ENCODE measurements around the gene GRM7.

Gene GRM7

GRCh38 chr3:7382293-7383010 lies 521.5 kb downstream of the GRM7 start:
- no peak for TF ChIP-seq CTCF (IDR thresholded peaks at IDR 0.05; ENCODE audit: low read depth, low read length, missing control alignments)
- peak; percentile 94 for DNase-seq (ENCODE audit: low read depth)
- in situ Hi-C loops (cut with HindIII; ENCODE audit: low sequenced_read_pairs), result no loop called here
- no peak overlapping the region for H3K4me3 ChIP-seq (ENCODE audit: low read depth, low read length)

DNA sequence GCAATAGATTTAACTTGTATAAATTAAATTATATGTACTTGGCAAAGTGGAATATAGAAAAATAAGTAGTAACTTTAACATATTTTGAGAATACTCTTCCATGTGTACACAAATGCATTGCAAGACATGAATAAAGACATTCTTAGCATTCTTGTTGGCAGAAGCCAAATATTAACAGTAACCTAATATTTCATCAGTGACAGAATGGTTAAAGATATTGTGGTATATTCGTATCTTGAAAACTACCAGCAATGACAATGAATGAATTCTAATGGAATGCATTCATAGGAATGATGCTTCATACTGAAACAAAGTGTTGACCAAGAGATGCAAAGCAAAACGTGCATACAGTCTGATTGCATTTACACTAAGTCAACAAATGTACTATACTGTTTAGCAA lies 524.7 kb downstream of the GRM7 start:
- TF ChIP-seq CTCF (IDR thresholded peaks at IDR 0.05; ENCODE audit: low read depth, low read length, missing control alignments), result no peak
- DNase-seq (ENCODE audit: low read depth), result no peak
- in situ Hi-C loops (cut with HindIII; ENCODE audit: low sequenced_read_pairs), result no loop called here
- H3K4me3 ChIP-seq (ENCODE audit: low read depth, low read length), result no peak overlapping the region

DNA sequence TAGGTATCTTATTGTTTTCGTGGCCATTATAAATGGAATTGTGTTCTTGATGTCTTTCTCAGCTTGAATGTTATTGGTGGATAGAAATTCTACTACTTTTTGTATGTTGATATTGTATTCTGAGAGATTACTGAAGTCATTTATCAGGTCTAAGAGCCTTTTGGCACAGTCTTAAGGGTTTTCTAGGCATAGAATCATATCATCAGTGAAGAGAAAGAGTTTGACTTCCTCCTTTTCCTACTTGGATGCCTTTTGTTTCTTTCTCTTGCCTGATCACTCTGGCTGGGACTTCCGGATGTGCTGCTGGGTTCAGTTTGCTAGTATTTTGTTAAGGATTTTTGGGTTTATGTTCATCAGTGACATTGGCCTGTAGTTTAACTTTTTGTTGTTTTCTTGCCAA lies 527.1 kb downstream of the GRM7 start:
- no peak for DNase-seq (ENCODE audit: low read depth)
- no peak for TF ChIP-seq CTCF (IDR thresholded peaks at IDR 0.05; ENCODE audit: low read depth, low read length, missing control alignments)
- in situ Hi-C loops (cut with HindIII; ENCODE audit: low sequenced_read_pairs), result no loop called here
- H3K4me3 ChIP-seq (ENCODE audit: low read depth, low read length), result no peak overlapping the region

DNA sequence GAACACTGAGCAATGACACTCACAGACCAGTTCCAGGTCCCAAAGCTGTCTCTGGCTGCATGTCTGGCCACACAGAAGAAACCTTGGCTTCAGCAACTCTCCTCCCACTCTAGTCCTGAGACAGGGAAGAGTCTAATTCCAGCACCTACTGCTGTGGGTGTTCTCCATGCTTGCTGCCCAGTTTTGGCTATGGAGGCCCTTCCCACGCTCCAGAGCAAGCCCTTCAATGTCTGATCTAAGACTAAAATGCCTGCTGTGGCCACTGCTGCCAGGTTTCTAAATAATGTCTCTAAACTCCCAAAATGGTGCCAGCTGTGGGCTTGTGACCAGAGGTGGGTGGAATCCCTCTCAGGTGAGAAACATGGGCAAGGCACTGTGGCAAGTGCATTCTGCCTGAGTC lies 531.3 kb downstream of the GRM7 start:
- no peak for TF ChIP-seq CTCF (IDR thresholded peaks at IDR 0.05; ENCODE audit: low read depth, low read length, missing control alignments)
- H3K4me3 ChIP-seq (ENCODE audit: low read depth, low read length), result no peak overlapping the region
- in situ Hi-C loops (cut with HindIII; ENCODE audit: low sequenced_read_pairs), result no loop called here
- no peak for DNase-seq (ENCODE audit: low read depth)

GRCh38 chr3:7393944-7394605 lies 533.2 kb downstream of the GRM7 start:
- in situ Hi-C loops (cut with HindIII; ENCODE audit: low sequenced_read_pairs), result no loop called here
- no peak for TF ChIP-seq CTCF (IDR thresholded peaks at IDR 0.05; ENCODE audit: low read depth, low read length, missing control alignments)
- DNase-seq (ENCODE audit: low read depth), result no peak

DNA sequence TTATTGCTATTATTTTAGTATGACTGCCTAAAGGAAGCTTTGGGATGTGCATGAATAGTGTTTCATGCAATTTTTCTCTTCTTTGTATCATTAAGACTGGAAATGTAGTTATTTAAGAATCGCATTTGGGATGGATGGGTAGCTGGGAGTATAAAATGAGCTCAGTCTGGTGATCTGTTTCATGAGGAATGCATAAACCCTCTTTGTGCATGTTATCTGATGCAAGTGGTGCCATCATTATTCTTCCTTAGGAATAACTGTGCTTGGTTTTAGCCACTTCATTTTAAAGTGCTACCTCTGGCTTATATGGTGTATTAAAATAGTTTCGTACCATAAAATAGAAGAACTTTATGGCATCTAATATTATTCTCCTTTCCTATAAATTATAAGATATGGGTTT lies 535.6 kb downstream of the GRM7 start:
- in situ Hi-C loops (cut with HindIII; ENCODE audit: low sequenced_read_pairs), result no loop called here
- no peak for TF ChIP-seq CTCF (IDR thresholded peaks at IDR 0.05; ENCODE audit: low read depth, low read length, missing control alignments)
- no peak overlapping the region for H3K4me3 ChIP-seq (ENCODE audit: low read depth, low read length)
- DNase-seq (ENCODE audit: low read depth), result no peak

More at GRCh38 chr3:7393944-7394605, 533.2 kb downstream of the GRM7 start:
- H3K4me3 ChIP-seq (ENCODE audit: low read depth, low read length), result no peak overlapping the region
